Left renal pelvis (tissue), 4 donors: ENCODE measurements around the gene PKP4. TPM values are rescaled to one million over a fixed set of nuclear protein-coding genes. Genes with fewer than 3 reads are reported as not detected.

Source experiments
- DNase-seq, 4 donors: peaks; one replicate each; pipeline ENCODE4 v3.0.0-alpha.2; 2013; ENCODE audit warnings: low read depth in 4 of 4, low spot score in 3 of 4
- polyA plus RNA-seq, 4 donors: library from polyadenylated mRNA; unstranded; fragments of 120-200 nt; gene quantifications; one replicate each; pipeline ENCODE4 v1.2.1, GENCODE V29; 2013; ENCODE audit not compliant: insufficient read length in 4 of 4

Gene PKP4
- polyA plus RNA-seq, 4 donors, result 46.9 to 170 (median 165) TPM

DNA sequence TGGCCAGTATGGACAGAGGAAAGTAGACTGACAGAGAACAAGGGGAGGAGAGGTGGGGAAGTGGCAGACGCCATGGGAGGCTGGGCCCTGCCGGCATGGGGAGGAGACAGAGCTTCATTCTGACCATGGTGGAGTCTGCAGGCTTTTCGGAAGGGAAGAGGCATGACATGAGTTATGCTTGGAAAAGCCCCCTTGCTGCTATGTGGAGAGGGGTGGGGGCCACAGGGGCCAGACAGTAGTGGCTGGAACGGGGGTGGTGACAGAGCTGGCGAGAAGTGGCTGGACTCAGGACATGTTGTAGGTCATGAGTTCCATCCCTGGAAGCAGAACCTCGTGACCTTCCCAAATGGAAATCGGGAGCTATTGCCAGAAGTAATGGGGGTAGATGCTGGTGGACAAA is 271.7 kb downstream of the PKP4 start:
- no peak for DNase-seq

- DNase-seq, result no peak
Measured at GRCh38 chr2:158729451-158729850, 272.7 kb downstream of the PKP4 start.

DNA sequence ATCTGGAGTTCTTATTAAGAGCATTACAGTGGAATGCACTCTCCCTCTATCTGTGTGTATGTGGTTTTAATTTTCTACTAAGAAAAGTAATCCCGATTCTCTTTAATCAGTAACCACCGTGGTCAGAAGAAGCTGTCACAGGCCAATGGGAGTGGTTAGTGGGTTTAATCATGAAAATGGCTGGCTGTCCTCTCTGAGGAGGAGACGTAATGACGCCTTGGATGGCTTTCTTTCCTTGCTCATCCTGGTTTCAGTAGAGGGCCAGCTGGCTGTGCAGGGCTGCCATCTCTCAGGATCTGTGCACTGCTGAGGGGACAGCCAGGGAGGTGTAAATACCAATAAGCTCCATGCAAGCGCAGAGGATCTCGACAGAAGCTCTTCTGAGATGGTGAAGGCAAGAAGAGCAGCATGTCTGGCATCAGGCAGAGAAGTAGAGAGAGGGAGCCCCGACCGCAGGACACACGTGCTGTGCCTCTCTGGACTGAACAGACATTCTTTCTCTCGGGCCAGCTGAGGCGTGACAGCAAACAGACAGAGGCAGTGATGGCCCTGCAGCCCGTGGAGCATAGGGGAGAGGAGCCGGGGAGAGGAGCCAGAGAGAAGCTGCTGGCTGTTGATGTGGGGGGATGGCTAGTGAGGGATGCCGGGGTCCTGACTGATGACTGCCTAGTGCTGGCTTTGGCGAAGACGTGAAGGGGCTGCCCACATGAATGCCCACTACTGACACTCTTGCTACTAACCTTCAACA is 273.3 kb downstream of the PKP4 start:
- no peak for DNase-seq

DNA sequence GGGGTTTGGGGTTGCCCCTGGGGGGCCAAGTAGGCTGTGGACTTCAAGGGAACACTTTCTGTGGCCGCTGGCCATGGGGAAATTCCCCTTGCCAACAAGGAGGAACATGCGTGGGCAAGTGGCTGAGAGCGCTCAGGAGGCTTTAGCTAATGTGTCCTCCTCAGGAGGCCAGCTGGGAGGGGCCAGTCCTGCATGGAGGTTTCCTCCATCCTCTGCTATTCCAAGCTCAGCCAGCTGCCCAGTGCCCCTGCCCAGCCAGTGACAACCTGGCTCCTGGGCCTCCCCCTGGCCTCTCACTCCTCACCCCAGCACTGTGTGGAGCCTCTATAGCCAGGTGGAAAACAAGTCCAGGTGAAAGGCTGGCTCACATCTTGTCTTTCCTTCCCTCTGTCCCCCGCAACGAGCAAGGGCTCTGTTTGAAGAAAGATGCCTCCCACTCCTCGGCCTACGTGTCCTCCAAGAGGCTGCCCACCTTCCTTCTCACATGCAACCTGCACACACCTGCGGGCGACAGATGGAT is 273.9 kb downstream of the PKP4 start:
- DNase-seq, result no peak

DNA sequence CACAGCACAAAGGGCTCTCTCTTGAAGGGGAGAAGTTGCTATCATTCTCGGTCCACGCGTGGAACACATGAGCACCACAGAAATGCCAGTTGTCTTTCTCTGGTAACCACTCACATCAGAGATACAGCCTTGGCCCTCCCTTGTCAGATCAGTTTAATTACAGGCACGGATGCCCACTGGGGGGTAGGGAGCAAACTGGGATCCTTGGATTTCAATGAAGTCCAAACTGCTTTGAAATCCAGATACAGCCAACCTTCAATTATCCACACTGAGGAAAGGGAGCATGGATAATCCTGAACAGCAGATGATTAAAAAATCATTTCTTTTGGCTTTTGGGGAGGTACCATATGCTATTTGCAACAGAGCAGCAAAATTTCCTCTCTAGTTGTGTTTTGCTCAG is 274.6 kb downstream of the PKP4 start:
- DNase-seq, result no peak

Other genes starting within 250 kb of the PKP4 start
- gene CCDC148, start 199 bp upstream of the PKP4 start, polyA plus RNA-seq, result 10 to 100 TPM in 1 of 4 donors, 1 to 10 TPM in 3; 1.2 to 10.5 (median 8.8) TPM